Hematopoietic multipotent progenitor cell treated with erythropoietin and hydrocortisone succinate and interleukin-3 and kit ligand, for 15 days (in vitro differentiated cells): ENCODE results near the gene PSME3.
"Not testable (repeated sequence)": the region's sequence is repeated elsewhere in the genome, so short reads cannot be mapped to it uniquely, and the experiment has no call there.

Experiments
- DNase-seq: peaks from one replicate; pipeline ENCODE4 v3.0.0-alpha.2; 2015; ENCODE audit warnings: low spot score

PSME3 gene

DNA sequence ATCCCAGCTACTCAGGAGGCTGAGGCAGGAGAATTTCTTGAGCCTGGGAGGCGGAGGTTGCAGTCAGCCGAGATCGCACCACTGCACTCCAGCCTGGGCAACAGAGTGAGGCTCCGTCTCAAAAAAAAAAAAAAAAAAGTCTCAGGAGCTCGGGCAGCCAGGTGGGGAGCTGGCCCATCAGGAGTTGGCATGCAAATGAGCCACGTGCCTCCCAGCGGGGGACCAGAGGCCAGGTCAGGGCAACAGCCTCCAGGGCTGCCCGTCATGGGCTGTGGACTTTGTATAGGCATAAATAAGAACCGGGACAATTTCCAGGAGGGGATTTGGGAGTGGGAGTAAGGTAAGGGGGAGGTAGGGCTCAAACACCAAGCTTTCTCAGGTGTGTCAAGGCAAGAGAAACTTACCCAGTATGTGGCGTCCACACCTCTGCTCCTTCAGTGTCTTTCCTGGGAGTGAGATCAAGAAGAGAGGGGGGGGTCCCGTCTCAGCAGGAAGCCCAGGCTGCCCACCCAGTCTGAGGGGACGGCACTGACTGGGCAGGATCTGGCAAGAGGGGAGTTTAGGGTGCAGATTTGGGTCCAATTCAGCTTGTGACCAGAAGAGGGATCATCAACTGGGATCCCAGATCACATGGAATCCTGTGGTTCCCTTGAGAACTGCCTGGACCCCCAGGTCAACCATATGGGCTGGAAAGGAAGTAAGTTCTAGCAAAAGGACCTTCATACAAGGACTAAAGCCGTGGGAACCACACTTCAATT is 45.1 kb downstream of the PSME3 start:
- no peak for DNase-seq

DNA sequence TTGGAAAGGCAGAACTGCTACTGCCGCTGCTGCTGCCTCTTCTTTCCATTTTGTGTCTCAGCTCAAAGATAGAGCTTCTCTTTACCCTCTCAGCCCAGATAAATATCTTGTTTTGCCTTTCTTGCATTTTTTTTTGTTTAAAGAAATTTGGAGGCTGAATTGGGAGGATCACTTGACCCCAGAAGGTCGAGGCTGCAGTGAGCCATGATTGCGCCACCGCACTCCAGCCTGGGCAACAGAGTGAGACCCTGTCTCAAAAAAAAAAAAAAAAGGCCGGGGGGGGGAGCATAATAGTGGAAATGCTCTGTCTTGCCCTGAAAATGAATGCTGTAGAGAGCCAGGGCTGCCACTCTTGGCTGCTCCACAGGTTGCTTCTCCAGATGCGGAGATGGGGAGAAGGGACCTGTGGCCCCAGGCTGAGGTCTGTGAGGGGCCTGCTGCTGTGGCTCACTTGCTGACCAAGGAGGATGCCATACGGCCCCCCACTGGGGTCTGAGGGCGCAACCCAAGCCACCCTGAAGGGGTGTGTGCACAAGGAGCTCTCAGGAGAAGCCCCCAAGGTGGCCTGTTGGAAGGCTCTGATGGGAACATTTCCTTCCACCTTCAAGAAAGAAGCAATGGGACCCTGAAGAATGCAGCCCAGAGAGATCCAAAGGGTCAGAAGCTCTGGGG is 45.9 kb downstream of the PSME3 start:
- no peak for DNase-seq

DNA sequence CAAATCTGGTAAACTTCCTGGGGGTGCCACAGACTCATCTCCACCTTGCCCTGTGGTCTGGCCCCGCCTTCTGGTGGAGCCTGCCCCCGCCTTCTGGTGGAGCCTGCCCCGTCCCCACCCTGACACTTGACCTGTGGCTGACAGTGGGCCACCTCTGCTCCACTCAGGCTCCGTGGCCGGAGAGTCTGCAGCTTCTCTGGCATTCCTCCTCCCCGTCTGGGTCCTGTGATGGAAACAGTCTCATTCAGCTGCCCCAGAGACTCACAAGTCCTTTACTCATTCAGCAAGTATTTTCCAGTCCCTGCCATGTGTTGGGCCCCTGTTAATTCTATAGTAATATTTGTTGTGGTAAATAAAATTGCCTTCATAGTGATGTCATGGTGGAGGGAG is 46.4 kb downstream of the PSME3 start:
- DNase-seq = no peak

DNA sequence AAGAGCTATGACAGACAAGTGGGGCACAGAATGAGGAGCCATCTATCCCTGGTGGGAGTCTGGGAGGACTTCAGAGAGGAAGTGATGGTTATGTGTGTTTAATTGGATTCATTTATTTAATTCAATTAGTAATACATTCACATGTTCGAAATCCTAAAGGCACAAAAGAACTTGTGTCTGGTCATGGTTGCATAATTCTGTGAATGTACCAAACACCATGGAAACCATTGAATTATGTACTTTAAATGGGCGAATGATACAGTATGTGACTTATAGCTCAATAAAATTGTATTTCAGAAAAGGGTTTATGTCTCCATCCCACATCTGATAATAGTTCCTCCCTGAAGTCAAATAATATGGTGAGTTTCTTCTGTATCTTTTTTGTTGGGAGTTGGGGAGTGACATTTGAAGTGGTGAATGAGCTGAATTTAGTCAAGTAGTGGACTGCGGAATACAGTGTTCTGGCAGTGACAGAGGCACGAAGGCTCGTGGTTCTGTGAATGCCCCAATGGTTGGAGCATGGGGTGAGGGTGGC is 47.6 kb downstream of the PSME3 start:
- no peak for DNase-seq

DNA sequence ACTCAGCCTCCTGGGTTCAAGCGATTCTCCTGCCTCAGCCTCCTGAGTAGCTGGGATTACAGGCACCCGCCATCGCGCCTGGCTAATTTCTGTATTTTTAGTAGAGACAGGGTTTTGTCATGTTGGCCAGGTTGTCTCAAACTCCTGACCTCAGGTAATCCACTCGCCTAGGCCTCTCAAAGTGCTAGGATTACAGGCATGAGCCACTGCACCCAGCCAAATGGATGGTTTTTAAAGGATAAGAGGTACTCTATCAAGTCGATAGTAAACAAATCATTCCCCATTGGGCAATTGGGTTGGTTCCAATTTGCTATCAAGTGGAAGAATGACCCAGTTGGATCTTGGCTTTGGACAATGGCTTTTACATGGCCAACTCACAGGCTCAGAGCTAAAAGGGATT is 48.5 kb downstream of the PSME3 start:
- not testable (repeated sequence) for DNase-seq

DNA sequence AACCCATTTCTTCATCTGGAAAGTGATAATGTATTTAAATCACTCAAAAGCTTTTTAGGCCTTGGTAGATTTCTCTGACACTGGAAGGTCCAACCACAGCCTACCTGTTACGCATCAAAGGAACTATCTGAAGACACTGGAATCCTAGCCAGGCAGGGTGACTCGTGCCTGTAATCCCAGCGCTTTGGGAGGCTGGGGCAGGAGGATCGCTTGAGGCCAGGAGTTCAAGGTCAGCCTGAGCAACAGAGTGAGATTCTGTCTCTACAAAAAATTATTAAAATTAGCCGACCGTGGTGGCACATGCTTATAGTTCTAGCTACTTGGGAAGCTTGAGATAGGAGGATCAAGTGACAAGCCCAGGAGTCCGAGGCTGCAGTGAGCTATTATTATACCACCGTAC is 49.0 kb downstream of the PSME3 start:
- DNase-seq = no peak

DNA sequence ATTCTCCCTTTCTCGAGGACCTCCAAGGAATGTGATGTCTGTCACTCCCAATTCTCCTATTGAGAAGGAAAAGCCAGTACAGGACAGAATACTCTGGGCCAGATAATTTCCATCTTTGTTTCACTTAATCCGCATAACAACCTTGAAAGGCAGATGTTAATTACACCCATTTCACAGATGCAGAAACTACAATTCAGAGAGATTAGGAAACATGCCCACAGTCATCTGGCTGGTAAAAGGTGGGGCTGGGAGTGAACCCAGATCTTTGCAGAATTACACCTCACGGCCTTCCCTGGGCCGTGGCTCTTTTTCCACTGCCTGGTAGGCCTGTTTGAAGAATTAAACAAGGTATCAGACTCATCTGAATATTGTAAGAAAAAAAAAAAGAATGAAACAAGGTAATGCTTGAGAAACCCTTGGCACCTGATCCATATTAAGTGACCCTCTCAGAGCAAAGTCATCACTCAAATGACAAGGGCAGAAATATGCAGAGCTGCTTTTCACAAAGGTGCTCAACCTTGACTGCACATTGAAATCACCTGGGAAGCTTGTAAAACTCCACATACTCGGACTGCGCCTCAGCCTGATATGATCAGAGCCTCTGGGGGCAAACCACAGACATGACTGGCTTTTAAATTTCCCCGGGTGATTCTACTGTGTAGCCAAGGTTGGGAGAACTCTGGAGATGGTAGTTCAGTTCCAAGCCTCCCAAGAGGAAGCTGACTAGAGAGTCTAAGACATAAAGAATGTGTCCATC is 50.8 kb downstream of the PSME3 start:
- no peak for DNase-seq

DNA sequence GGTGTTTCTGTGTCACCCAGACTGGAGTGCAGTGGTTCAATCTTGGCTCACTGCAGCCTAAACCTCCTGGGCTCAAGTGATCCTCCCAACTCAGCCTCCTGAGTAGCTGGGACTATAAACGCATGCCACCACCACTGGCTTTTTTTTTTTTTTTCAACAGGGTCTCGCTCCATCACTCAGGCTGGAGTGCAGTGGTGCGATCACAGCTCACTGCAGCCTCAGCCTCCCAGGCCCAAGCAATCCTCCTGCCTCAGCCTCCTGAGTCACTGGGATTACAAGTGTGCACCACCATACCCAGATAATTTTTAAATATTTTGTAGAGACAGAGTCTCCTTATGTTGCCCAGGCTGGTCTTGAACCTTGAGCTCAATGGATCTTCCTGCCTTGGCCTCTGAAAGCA is 52.6 kb downstream of the PSME3 start:
- DNase-seq = not testable (repeated sequence)

DNA sequence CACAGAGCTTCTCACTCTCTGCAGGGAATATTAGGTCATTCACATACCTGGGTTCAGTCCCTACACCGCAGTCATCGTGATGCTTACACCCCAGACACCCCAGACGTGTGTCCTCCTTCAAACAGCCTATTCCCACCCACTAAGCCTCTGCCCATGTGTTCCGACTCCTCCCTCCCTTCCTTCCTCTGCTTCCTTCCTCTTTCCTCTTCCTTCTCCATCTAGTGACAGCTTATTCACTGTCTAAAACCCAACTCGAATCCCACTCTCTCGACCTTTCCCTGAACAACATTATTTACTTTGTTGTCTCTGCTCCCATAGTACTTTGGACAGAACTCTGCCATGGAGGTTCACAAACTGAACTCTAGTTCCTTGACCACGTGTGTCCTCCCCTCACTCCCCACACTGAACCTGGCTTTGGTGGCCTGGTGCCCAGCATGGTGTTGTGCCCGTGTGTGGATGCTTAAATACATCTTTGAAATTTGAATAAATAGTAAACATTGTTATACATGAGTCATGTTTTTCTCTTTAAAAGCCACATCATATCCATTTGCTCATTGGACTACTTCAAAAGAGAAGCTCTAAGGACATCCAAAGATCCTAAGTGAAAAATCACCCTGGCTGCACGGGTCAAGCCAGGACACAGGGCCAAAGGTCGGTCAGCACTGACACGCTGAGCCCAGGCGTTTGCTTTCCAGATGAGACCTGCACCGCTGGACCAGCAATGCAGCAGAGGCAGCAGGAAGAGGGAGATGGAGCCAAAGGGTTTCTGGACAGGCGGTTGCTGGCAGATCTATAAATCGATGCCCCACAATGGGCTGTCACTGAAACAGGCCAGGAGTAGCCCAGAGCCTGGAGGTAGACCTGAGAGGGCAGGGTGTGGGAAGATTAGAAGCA is 53.3 kb downstream of the PSME3 start:
- no peak for DNase-seq

DNA sequence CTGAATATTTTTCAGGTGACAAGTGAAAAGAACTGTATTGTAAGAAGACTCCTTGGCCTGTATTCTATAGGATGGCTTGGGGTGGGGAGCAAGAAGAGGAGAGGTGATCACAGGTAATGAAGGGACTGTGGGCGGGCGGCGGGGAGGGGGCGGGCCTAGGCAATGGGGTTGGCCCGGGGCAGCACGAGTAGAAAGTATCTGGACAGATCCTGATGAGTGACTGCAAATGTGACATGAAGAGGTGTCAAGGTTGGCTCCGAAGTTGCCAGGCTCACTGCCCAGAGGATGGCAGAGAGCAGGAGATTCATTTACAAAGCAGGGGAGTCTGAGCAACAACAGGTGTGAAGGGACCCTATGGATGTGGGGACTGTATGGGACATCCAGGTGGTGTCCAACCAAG is 56.6 kb downstream of the PSME3 start:
- DNase-seq = no peak

DNA sequence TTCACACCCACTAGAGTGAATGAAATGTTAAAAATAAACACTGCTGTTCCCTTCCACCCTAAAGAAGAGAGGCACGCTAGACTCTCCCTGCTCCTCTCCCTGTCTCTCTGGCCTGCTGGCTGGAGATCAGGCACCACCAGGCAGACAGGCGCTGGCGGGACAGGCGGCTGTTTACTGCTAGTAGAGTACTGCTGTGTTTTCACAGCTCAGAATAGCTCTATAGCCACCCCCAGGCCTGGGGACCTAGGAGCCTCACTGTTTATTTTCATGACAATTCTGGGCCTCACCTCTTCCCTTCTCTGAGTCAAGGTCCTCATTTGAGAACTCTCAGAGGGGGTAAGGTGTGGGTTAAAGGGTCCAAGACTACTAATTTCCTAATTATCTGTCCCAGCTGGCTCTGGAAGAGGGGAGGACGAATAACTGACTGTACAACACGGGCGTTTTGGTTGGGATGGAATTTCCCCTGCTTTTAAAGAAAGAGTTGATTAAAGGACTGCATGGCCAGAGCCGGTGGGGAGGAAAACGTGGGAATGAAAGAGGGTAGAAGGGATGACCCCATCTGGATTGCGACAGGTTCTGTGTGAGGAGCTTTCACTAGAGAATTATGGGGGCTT is 58.4 kb downstream of the PSME3 start:
- DNase-seq = no peak

DNA sequence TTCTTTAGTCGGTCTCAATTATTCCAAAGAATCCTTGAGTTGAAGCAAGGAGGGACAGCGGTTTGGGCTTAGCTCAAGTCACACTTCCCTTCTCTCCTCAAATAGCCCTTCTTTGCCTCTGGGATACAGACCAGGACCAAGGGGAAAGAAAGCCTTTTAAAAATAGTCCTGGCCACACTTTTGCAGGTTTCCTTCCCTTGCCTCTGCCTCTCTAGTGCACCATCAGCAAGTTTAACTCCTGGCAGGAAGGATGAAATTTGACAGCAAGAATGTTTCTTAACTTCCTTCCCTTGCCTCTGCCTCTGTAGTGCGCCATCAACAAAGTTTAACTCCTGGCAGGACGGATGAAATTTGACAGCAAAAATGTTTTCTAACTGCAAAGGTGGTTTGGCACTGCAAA is 60.2 kb downstream of the PSME3 start:
- no peak for DNase-seq
